Right lobe of liver (tissue), 4 donors: ENCODE data around the gene P3H2.

Experiments
- CTCF ChIP-seq, 4 donors: fragments of 200-600 bp in 3 of 4; fragments of 450-650 bp in 1 of 4; IDR thresholded peaks; one replicate each; pipeline versions ENCODE4 v1.5.1 to v1.8.0; 2016 to 2022; ENCODE audit warnings: antibody characterized with exemption in 4 of 4, mild to moderate bottlenecking in 2 of 4
- POLR2A ChIP-seq: fragments of 450-650 bp; IDR thresholded peaks from one replicate; pipeline ENCODE4 v1.6.1; 2017; ENCODE audit warnings: antibody characterized with exemption, mild to moderate bottlenecking
- donor health status: DM: no; HTN: no; CAD: no.
- donor health status: DM: no; HTN: no; CAD: no.
- donor health status: DM: no; HTN: yes; CAD: no.

DNA sequence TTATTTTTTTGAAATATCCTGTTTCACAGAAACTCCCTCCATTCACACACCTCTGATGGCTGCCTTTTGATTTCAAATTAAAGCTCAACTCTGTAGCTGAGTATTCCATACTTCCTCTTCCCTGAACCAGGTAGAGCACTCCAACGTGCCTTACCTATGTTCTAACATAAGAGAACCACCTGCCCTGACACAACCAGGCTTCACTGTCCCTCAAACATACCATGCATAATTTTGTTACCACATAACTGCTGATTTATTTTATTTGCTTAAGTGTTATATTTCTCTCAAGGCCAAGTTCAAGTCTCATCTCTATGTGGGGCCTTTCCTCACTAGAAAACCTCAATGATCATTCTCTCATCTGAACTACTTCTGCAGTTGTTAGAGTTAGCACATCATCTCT, 209.7 kb downstream of the P3H2 start:
- TF ChIP-seq CTCF (IDR thresholded peaks at IDR 0.05): no peak
- TF ChIP-seq POLR2A: no peak
